H1 (cell line): ENCODE data around the gene COL20A1. TPM values are rescaled to one million over a fixed set of nuclear protein-coding genes. Genes with fewer than 3 reads are reported as not detected.

Experiments
- GABPA ChIP-seq: IDR thresholded peaks from 2 replicates; pipeline ENCODE4 v1.6.1; 2011; ENCODE audit warnings: mild to moderate bottlenecking, low read length, moderate library complexity, borderline replicate concordance; ENCODE audit not compliant: insufficient read depth
- RBBP5 ChIP-seq: IDR thresholded peaks from 2 replicates; pipeline ENCODE4 v1.7.1; 2012; ENCODE audit warnings: low read depth, mild to moderate bottlenecking, inconsistent platforms, low read length, moderate library complexity, borderline replicate concordance
- SAP30 ChIP-seq: fragments of 300-600 bp; sonication (generic); IDR thresholded peaks from 2 replicates; pipeline ENCODE4 v1.7.1; 2012; ENCODE audit warnings: low read length, moderate library complexity, mild to moderate bottlenecking, inconsistent platforms; ENCODE audit not compliant: insufficient read depth, insufficient replicate concordance
- TCF12 ChIP-seq: IDR thresholded peaks from 2 replicates; pipeline ENCODE4 v1.6.1; 2011; ENCODE audit warnings: low read depth, mild to moderate bottlenecking, low read length
- polyA plus RNA-seq, 7 experiments: library from polyadenylated mRNA; depleted of rRNA in 3 of 7; stranded (reverse) in 5 of 7; unstranded in 2 of 7; fragments of >200 nt in 5 of 7; fragments of 200-250 nt in 2 of 7; gene quantifications; 1 replicate in 5 of 7; 2 replicates in 1 of 7; 4 replicates in 1 of 7; pipeline versions ENCODE4 v1.2.1 to v1.2.3, GENCODE V29; 2011 to 2013; ENCODE audit warnings: missing spikeins in 2 of 7, mixed read lengths in 2 of 7
- total RNA-seq: library from RNA; stranded (reverse); fragmentation: NEBNext Ultra II Directional; extraction: Animal tissue kit (Norgen Biotek cat#: 25700); gene quantifications from 2 replicates; pipeline ENCODE4 v1.2.1, GENCODE V29; 2021
- TF ChIP-seq, protein P1 (sequence below), 3 experiments: IDR thresholded peaks; 1 replicate in 2 of 3; 2 replicates in 1 of 3; pipeline versions ENCODE4 v1.5.1 to v1.6.1; 2011; ENCODE audit warnings: low read length in 3 of 3, mild to moderate bottlenecking in 3 of 3, inconsistent platforms in 2 of 3, low read depth in 1 of 3, moderate library complexity in 1 of 3; ENCODE audit not compliant: insufficient read depth in 1 of 3; ENCODE audit errors: control extremely low read depth in 1 of 3

The COL20A1 gene
- total and polyA plus RNA-seq, 2 of the 8 experiments (the other 6 are each of a cell fraction or from before 2014, with no cell fraction given): 0.19 to 0.21 TPM

DNA sequence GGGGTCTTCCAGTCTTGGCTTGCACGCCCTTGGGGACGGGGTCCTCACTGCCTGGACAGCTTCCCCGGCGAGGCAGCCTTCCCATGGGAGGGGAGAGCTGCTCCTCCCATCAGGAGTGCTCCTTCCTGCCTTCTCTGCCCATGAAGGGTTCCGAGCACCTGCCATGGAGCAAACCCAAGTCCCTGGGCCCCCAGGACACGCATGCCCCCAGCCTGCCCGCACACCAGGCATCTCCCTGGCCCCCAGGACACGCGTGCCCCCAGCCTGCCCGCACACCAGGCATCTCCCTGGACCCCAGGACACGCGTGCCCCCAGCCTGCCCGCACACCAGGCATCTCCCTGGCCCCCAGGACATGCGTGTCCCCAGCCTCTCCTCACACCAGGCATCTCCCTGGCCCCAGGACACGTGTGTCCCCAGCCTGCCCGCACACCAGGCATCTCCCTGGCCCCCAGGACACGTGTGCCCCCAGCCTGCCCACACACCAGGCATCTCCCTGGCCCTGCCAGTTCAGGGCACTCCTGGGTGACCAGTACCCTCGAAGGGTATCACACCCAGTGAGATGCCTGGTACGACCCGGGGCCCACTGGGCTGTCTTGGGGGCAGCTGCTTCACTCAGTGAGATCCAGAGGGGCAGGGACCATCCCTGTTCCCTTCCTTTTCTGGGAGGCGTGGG, 21.7 kb downstream of the COL20A1 start (continued):
- TF ChIP-seq, protein P1, sequence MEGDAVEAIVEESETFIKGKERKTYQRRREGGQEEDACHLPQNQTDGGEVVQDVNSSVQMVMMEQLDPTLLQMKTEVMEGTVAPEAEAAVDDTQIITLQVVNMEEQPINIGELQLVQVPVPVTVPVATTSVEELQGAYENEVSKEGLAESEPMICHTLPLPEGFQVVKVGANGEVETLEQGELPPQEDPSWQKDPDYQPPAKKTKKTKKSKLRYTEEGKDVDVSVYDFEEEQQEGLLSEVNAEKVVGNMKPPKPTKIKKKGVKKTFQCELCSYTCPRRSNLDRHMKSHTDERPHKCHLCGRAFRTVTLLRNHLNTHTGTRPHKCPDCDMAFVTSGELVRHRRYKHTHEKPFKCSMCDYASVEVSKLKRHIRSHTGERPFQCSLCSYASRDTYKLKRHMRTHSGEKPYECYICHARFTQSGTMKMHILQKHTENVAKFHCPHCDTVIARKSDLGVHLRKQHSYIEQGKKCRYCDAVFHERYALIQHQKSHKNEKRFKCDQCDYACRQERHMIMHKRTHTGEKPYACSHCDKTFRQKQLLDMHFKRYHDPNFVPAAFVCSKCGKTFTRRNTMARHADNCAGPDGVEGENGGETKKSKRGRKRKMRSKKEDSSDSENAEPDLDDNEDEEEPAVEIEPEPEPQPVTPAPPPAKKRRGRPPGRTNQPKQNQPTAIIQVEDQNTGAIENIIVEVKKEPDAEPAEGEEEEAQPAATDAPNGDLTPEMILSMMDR (IDR thresholded peaks at IDR 0.05; ENCODE audit: control extremely low read depth in 1 of 3, insufficient read depth in 1 of 3, low read depth in 1 of 3, low read length in 3 of 3): no peak
- TF ChIP-seq RBBP5 (no peak), TCF12 (no peak), GABPA (no peak), SAP30 (no peak)
